Measurements from ENCODE around the gene CLCN4. TPM values are rescaled to one million over a fixed set of nuclear protein-coding genes. Genes with fewer than 3 reads are reported as not detected.
A peak's percentile ranks its signal among the peaks of the same experiment; 100 is the strongest.

Gene CLCN4
- 5.7 TPM for polyA plus RNA-seq (2013, experiment 1 of 2)
- 3.3 TPM for polyA plus RNA-seq (2013, experiment 2 of 2)

- WGBS, 2 experiments (ENCODE audit: insufficient coverage in 2 of 2) = 12% methylated on average over 16 of the region's 27 CpGs; no CpG with 5 or more reads in 1 of the 2 experiments
- Histone ChIP-seq H3K9me3 (ENCODE audit: control insufficient read depth, low read length) (no peaks in the 10 kb centered on the region), H3K27ac (ENCODE audit: low read depth, low read length, severe bottlenecking) (peak within 1 kb of the TSS; percentile 69), H3K36me3 (ENCODE audit: control insufficient read depth, insufficient read depth, low read length) (no peaks in the 10 kb centered on the region), H3K4me1 (ENCODE audit: control insufficient read depth, insufficient read depth, low read length, poor library complexity, severe bottlenecking) (no peaks in the 10 kb centered on the region), H3K4me3 (ENCODE audit: extremely low read depth, insufficient read depth, low read length, poor library complexity, severe bottlenecking) (peak within 1 kb of the TSS; percentile 26)
These were observed at the start of gene CLCN4 for GRCh38 chrX:10156199-10157031. Gene CLCN4, plus strand, starts transcription at chrX:10156975. Its CDS starts 28,058 bp downstream, at chrX:10185033.

DNA sequence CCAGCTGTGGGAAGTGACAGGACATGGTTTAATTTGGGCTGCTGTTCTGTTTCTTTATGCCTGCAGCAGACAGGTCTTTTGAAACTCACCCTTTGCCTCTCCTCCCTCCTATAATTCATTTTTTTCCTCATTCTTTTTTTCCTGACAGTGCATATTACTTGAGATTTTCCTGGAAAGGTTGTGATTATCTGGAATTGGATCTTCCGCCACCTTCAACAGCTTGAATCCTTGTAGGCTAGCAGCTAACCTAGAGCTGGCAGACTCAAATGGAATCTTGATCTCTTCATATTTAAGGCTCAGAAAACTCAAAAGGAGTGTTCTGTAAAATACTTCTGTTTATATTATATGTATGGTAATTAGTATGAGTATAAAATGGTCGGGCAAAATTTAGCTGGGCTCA, 49.3 kb upstream of the CLCN4 start:
- Histone ChIP-seq H3K36me3 (ENCODE audit: control insufficient read depth, insufficient read depth, low read length) (peaks cover 20% of the 10 kb centered on the region), H3K27ac (ENCODE audit: low read depth, low read length, severe bottlenecking) (no peak overlapping the region), H3K4me3 (ENCODE audit: extremely low read depth, insufficient read depth, low read length, poor library complexity, severe bottlenecking) (no peak overlapping the region), H3K4me1 (ENCODE audit: control insufficient read depth, insufficient read depth, low read length, poor library complexity, severe bottlenecking) (no peaks in the 10 kb centered on the region), H3K9me3 (ENCODE audit: control insufficient read depth, low read length) (peaks cover 5% of the 10 kb centered on the region)
- WGBS, 2 experiments (ENCODE audit: insufficient coverage in 2 of 2) = no CpG with 5 or more reads among the region's 2 CpGs

DNA sequence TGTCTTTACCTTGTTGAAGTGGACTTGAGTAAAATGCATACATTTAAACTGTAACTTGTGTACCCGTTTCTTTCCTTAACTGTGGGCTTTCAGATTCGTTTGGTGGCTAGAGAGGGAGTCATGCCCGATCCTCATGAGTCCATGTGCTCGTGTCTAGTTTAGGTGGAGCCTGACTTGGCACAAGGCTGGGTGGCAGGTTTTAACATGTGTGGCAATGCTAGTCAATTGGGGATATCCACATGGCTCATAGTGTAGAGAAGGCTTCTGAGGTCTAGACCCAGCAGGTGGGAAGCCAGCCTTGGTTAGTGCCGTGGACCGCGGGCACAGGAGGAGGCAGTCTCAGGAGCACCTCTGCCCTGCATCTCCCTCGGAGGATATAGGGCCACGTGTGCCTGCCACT, 48.5 kb upstream of the CLCN4 start:
- no peaks in the 10 kb centered on the region for H3K9me3 ChIP-seq (ENCODE audit: control insufficient read depth, low read length)
- peaks cover 27% of the 10 kb centered on the region for H3K36me3 ChIP-seq (ENCODE audit: control insufficient read depth, insufficient read depth, low read length)
- H3K4me1 ChIP-seq (ENCODE audit: control insufficient read depth, insufficient read depth, low read length, poor library complexity, severe bottlenecking) = no peaks in the 10 kb centered on the region
- no peak overlapping the region for H3K27ac ChIP-seq (ENCODE audit: low read depth, low read length, severe bottlenecking)
- WGBS, 2 experiments (ENCODE audit: insufficient coverage in 2 of 2) = 81 to 89% methylated on average over 5 to 7 of the region's 9 CpGs
- no peak overlapping the region for H3K4me3 ChIP-seq (ENCODE audit: extremely low read depth, insufficient read depth, low read length, poor library complexity, severe bottlenecking)

DNA sequence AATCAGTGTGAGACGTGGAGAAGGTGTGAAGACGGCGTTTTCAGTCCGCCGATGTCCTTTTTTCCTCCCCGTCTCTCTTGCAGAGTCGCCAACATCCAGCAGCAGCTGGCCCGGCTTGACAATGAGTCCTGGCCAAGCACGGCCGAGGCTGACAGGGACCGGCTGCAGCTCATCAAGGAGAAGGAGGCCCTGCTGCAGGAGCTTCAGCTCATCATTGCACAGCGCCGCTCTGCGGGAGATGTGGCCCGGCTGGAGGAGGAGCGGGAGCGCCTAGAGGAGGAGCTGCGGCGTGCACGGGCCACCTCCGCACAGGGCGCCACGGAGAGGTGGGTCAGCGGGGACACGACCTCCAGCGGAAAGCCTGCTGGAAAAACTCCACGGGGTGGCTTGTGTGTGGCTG, 47.1 kb upstream of the CLCN4 start:
- Histone ChIP-seq H3K27ac (ENCODE audit: low read depth, low read length, severe bottlenecking) (no peak overlapping the region), H3K4me1 (ENCODE audit: control insufficient read depth, insufficient read depth, low read length, poor library complexity, severe bottlenecking) (no peaks in the 10 kb centered on the region), H3K36me3 (ENCODE audit: control insufficient read depth, insufficient read depth, low read length) (peaks cover 27% of the 10 kb centered on the region), H3K4me3 (ENCODE audit: extremely low read depth, insufficient read depth, low read length, poor library complexity, severe bottlenecking) (no peak overlapping the region), H3K9me3 (ENCODE audit: control insufficient read depth, low read length) (no peaks in the 10 kb centered on the region)
- WGBS, 2 experiments (ENCODE audit: insufficient coverage in 2 of 2) = 93 to 100% methylated on average over 1 to 7 of the region's 27 CpGs

DNA sequence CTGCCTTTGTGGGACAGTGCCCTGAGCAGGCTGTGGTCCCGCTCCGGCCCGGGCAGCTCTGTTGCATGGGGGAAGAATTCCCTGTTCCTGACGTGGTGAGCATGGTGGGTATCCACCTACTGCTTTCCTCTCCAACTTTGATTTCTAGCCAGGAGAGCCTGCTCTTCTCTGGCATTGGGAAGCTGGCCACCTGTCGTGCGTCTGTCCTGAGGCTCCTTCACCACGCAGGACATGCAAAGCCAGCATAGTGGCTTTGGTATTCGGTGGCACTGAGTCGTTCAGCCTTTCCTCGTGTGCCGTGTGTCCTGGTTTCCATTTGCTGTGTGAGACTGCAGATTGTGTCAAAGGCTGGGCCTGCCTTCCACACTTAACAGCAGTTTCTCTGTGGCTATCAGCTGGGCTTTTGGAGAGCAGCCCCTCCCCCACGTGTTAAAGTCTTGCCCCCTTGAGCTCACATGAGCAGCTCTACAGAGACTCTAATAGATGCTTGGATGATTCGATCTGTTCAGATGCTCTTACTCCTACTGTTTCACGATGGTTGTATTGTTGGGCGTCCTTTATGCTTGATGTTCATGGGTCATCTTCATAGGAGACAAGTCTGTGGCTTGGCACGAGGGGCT, 46.3 kb upstream of the CLCN4 start:
- no peaks in the 10 kb centered on the region for H3K4me1 ChIP-seq (ENCODE audit: control insufficient read depth, insufficient read depth, low read length, poor library complexity, severe bottlenecking)
- no peak overlapping the region for H3K4me3 ChIP-seq (ENCODE audit: extremely low read depth, insufficient read depth, low read length, poor library complexity, severe bottlenecking)
- H3K27ac ChIP-seq (ENCODE audit: low read depth, low read length, severe bottlenecking) = no peak overlapping the region
- no peaks in the 10 kb centered on the region for H3K9me3 ChIP-seq (ENCODE audit: control insufficient read depth, low read length)
- WGBS, 2 experiments (ENCODE audit: insufficient coverage in 2 of 2) = 86 to 90% methylated on average over 5 of the region's 16 CpGs
- H3K36me3 ChIP-seq (ENCODE audit: control insufficient read depth, insufficient read depth, low read length) = peaks cover 25% of the 10 kb centered on the region

- H3K36me3 ChIP-seq (ENCODE audit: control insufficient read depth, insufficient read depth, low read length) = peaks cover 25% of the 10 kb centered on the region
- no peak overlapping the region for H3K4me3 ChIP-seq (ENCODE audit: extremely low read depth, insufficient read depth, low read length, poor library complexity, severe bottlenecking)
- H3K9me3 ChIP-seq (ENCODE audit: control insufficient read depth, low read length) = no peaks in the 10 kb centered on the region
- H3K4me1 ChIP-seq (ENCODE audit: control insufficient read depth, insufficient read depth, low read length, poor library complexity, severe bottlenecking) = no peaks in the 10 kb centered on the region
- WGBS, 2 experiments (ENCODE audit: insufficient coverage in 2 of 2) = 93 to 94% methylated on average over 2 to 5 of the region's 10 CpGs
- no peak overlapping the region for H3K27ac ChIP-seq (ENCODE audit: low read depth, low read length, severe bottlenecking)
These were observed 45.8 kb upstream of the CLCN4 start for GRCh38 chrX:10110984-10111363.

- Histone ChIP-seq H3K36me3 (ENCODE audit: control insufficient read depth, insufficient read depth, low read length) (peaks cover 28% of the 10 kb centered on the region), H3K4me3 (ENCODE audit: extremely low read depth, insufficient read depth, low read length, poor library complexity, severe bottlenecking) (no peak overlapping the region), H3K9me3 (ENCODE audit: control insufficient read depth, low read length) (no peaks in the 10 kb centered on the region), H3K4me1 (ENCODE audit: control insufficient read depth, insufficient read depth, low read length, poor library complexity, severe bottlenecking) (no peaks in the 10 kb centered on the region), H3K27ac (ENCODE audit: low read depth, low read length, severe bottlenecking) (no peak overlapping the region)
- WGBS, 2 experiments (ENCODE audit: insufficient coverage in 2 of 2) = 92 to 95% methylated on average over 10 to 17 of the region's 26 CpGs
These were observed 45.2 kb upstream of the CLCN4 start for GRCh38 chrX:10111364-10112148.

DNA sequence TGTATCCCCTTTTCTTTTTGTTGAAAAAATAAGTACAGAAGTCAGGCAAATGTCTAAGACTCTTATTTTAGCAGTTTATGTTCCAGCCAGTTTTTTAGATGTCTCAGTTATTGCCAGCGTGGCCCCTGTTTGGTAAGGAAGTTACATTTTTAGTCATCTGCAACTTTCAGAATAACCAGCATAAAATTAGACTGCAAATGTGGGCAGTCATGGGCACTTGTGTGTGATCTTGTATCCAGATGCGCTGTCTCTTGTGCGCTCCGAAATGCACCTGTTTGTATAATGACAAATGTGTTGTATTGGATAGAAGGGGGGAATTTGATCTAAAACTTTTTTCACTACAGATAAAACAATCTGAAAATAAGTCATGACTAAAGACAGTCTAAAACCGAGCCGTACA, 44.3 kb upstream of the CLCN4 start:
- H3K36me3 ChIP-seq (ENCODE audit: control insufficient read depth, insufficient read depth, low read length) = peaks cover 35% of the 10 kb centered on the region
- no peak overlapping the region for H3K27ac ChIP-seq (ENCODE audit: low read depth, low read length, severe bottlenecking)
- H3K9me3 ChIP-seq (ENCODE audit: control insufficient read depth, low read length) = peaks cover 4% of the 10 kb centered on the region
- no CpG with 5 or more reads among the region's 6 CpGs for WGBS, 2 experiments (ENCODE audit: insufficient coverage in 2 of 2)
- no peak overlapping the region for H3K4me3 ChIP-seq (ENCODE audit: extremely low read depth, insufficient read depth, low read length, poor library complexity, severe bottlenecking)
- no peaks in the 10 kb centered on the region for H3K4me1 ChIP-seq (ENCODE audit: control insufficient read depth, insufficient read depth, low read length, poor library complexity, severe bottlenecking)

DNA sequence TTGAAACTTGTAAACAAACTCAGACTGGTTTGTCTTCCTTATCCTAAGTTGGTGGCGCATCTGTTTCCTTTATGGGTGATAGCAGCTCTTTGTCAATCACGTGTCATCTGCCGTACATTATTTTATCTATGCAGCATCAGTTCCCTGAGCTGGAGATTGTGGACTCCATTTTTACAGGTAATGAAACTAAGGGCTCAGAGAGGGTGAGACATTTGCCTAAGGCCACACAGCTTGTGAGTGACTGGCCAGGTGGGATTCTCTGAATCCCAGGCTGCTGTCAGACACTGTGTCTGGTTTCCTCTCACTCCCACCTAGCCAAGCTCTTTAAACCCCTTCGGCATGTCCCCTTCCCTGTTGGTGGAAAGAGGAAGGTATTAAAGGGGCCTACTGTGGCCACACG, 41.7 kb upstream of the CLCN4 start:
- WGBS, 2 experiments (ENCODE audit: insufficient coverage in 2 of 2) = 100% methylated on average over 1 of the region's 5 CpGs; no CpG with 5 or more reads in 1 of the 2 experiments

GRCh38 chrX:10117301-10117700, 39.5 kb upstream of the CLCN4 start:
- Histone ChIP-seq H3K4me3 (ENCODE audit: extremely low read depth, insufficient read depth, low read length, poor library complexity, severe bottlenecking) (no peak overlapping the region), H3K9me3 (ENCODE audit: control insufficient read depth, low read length) (peaks cover 39% of the 10 kb centered on the region), H3K27ac (ENCODE audit: low read depth, low read length, severe bottlenecking) (no peak overlapping the region), H3K4me1 (ENCODE audit: control insufficient read depth, insufficient read depth, low read length, poor library complexity, severe bottlenecking) (no peaks in the 10 kb centered on the region), H3K36me3 (ENCODE audit: control insufficient read depth, insufficient read depth, low read length) (peaks cover 66% of the 10 kb centered on the region)
- WGBS, 2 experiments (ENCODE audit: insufficient coverage in 2 of 2) = 98 to 100% methylated on average over 9 to 16 of the region's 31 CpGs

More for the DNA sequence above, 41.7 kb upstream of the CLCN4 start:
- H3K4me3 ChIP-seq (ENCODE audit: extremely low read depth, insufficient read depth, low read length, poor library complexity, severe bottlenecking) = no peak overlapping the region
- peaks cover 51% of the 10 kb centered on the region for H3K36me3 ChIP-seq (ENCODE audit: control insufficient read depth, insufficient read depth, low read length)
- H3K4me1 ChIP-seq (ENCODE audit: control insufficient read depth, insufficient read depth, low read length, poor library complexity, severe bottlenecking) = no peaks in the 10 kb centered on the region
- H3K27ac ChIP-seq (ENCODE audit: low read depth, low read length, severe bottlenecking) = no peak overlapping the region
- peaks cover 23% of the 10 kb centered on the region for H3K9me3 ChIP-seq (ENCODE audit: control insufficient read depth, low read length)
